ENCODE data around the gene EXOSC2.

DNA sequence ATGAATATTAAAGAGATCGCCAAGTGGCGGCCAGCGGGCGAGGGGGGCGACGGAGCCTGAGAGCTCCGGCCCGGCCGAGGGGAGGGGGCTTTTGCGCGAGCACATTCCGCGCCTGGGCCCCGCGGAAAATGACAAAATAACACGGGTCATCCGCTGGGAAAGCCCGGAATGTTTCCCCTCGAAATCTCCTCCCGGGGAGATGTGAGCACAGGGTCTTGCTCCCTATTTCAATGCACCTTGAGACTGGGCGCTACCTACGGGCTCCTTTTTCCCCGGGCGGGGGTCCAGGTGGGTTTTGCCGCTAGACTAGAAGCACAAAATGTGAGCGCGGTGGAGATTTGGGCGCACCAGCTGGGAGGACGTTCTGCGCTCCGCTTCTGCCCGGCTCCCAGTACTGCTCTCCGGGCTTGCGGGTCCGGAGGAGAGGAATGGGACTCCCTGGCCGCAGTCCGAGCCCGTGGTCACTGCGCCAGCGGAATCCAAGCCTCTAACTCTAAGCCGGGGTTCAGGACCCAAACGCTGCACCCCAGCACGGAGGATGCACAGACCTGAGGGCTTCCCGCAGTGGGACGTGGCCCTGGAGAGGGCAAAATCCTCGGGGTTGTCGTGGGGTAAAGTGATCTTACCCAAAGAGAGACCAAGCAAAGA is 32.0 kb upstream of the EXOSC2 start:
- no peak for TF ChIP-seq CTCF (optimal IDR thresholded peaks at IDR 0.05 in 1 of 3, IDR thresholded peaks at IDR 0.05 in 1 of 3, conservative IDR thresholded peaks at IDR 0.05 in 1 of 3; ENCODE audit: extremely low read depth in 1 of 3, insufficient read depth in 2 of 3, low read length in 3 of 3)
- peak; percentile 97 for TF ChIP-seq EZH2 (IDR thresholded peaks at IDR 0.05; ENCODE audit: low read length)

Measured in keratinocyte (primary cell).